ENCODE measurements around the gene ECI1.
A peak's percentile ranks its signal among the peaks of the same experiment; 100 is the strongest.

The ECI1 gene, protein sequence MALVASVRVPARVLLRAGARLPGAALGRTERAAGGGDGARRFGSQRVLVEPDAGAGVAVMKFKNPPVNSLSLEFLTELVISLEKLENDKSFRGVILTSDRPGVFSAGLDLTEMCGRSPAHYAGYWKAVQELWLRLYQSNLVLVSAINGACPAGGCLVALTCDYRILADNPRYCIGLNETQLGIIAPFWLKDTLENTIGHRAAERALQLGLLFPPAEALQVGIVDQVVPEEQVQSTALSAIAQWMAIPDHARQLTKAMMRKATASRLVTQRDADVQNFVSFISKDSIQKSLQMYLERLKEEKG

DNA sequence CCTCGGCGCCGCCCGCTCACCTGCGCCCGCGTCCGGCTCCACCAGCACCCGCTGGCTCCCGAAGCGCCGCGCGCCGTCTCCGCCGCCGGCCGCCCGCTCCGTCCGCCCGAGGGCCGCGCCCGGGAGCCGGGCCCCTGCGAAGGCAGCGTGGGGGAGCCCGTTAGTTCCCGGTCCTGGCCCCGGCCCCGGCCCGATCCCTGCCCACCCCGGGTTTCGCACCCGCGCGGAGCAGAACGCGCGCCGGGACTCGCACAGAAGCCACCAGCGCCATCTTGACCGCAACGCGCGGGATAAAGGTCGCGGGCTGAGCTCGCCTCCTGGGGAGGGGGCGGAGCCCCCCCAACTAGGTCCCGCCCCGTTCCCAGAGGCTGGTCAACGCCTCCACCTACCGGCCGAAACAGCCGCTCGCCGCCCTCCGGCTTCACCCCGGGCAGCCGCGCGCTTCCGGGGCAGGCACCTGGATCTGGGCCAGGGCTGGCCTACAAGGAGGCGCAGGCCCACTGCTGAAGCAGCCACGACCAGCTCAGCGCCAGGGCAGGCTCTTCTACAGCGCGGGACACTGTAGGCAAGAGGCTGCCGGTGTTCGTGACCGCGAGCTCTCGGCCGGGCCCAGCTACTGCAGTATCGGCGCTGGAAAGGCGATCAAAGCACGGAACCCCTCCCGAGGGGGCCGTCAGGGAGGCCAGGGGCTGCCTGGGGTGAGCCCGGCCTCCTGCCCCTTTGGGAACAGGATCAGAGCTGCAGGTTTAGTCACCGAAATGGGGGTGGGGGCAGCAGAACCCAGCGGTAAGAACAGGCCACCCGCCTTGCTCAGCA lies at the start of gene ECI1:
Gene ECI1 (minus strand): TSS at position 292 of the 816 bp plus-strand sequence. CDS start 21 bp downstream, at position 271.
- DNase-seq (ENCODE audit: low read depth in 1 of 2, low spot score in 1 of 2) = peak; percentile 60 to 68

- no peak for DNase-seq (ENCODE audit: low read depth in 1 of 2, low spot score in 1 of 2)
Measured at GRCh38 chr16:2299915-2300192, 48.5 kb upstream of the ECI1 start.

DNA sequence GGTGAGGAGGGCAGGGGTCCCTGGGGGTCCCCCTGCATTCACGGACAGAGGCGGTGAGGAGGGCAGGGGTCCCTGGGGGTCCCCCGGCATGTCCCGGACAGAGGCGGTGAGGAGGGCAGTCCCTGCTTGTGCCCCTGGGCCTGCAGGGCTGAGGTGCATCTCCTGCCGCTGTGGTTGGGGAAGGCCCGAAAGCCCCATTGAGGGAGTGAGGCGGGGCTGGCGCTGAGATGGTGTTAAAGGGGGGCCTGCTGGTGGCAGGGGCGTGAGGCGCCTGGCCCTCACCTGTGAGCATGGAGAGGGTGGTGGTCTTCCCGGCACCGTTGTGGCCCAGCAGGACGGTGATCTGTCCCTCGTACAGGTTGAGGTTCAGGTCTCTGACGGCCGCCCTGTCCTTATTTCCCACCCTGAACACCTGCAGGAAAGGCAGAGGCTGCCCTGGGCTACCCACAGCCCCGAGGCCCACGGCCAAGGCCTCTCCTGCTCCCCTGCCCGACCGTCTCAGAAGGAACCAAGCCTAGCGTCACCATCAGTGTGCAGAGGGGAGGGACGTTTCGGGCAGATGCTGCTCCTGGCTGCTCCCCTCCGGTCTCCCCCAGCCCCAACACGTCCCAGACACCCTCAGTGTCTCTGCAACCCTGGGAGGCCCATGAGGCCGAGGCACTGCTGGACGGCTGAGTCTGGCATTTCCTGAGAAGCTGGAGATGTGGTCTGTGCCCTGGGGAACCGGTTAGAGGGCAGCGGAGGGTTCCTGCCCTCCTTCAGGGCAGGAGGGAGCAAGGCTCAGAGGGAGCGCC lies 47.9 kb upstream of the ECI1 start:
- no peak for DNase-seq (ENCODE audit: low read depth in 1 of 2, low spot score in 1 of 2)

- DNase-seq (ENCODE audit: low read depth in 1 of 2, low spot score in 1 of 2) = no peak
Measured at GRCh38 chr16:2298621-2299020, 47.2 kb upstream of the ECI1 start.

- no peak for DNase-seq (ENCODE audit: low read depth in 1 of 2, low spot score in 1 of 2)
Measured at GRCh38 chr16:2297506-2297860, 46.1 kb upstream of the ECI1 start.

GRCh38 chr16:2296661-2297505 lies 45.5 kb upstream of the ECI1 start:
- DNase-seq (ENCODE audit: low read depth in 1 of 2, low spot score in 1 of 2) = no peak

DNA sequence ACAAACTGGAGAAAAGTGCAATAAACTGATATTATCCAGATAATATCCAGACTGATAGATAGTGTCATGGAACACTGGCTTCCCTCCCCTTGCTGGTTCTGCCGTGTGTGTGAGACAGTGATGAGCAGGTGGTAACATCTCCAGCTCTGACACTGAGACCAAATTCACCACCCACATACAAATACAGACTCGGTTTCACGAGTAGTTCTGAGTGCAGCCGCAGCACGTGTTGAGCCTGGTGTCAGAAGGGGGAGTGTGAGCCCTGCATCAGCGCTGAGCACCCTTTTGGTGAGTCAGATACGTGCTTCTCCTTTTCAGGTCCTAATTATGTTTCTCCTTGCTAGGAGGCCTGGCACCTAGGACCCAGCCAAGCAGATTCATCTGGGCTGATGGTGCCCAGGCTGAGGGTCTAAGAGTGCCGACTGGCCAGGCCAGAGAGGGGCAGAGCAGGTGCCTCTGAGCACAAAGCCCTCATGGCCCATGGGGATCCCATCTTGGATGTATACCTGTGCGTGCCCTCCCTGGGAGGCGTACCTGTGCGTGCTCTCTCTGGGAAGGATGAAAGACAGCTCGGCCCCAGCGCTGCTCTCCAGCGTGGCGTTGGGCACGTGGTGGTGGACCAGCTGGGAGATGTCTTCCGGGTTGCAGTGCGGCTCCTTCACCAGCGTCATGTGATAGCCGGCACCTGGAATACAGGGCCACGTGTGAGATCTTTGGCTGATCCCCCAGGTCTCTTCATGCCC lies 43.8 kb upstream of the ECI1 start:
- DNase-seq (ENCODE audit: low read depth in 1 of 2, low spot score in 1 of 2) = no peak

DNA sequence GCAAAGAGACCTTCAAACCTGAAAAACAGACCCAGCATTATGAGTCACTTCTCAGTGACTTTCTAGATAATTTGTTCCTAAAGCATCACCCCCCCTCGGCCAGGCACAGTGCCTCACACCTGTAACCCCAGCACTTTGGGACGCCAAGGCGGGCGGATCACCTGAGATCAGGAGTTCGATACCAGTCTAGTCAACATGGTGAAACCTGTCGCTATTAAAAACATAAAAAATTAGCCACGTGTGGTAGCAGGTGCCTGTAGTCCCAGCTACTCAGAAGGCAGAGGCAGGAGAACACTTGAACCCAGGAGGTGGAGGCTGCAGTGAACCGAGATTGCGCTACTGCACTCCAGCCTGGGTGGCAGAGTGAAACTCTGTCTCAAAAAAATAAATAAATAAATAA lies 40.8 kb upstream of the ECI1 start:
- DNase-seq (ENCODE audit: low read depth in 1 of 2, low spot score in 1 of 2) = no peak

DNA sequence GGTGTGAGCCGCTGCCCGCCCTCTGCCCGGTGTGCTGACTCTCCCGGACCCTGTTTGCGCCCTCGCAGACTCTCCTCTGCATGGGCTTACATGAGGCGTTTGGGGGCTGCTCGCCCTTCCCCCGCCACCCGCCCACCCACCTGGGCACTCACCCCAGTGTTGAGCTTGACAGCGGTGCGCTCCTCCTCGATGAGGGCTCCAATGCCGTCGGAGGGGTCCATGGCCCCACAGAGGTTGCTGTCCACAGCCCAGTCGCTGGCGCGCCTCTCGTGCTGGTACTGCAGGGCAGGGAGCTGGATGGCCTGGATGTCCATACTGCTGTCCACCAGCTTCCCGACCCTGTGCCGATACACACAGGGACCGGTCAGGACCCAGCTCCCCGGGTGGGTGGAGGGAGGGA lies 37.9 kb upstream of the ECI1 start:
- DNase-seq (ENCODE audit: low read depth in 1 of 2, low spot score in 1 of 2) = no peak

DNA sequence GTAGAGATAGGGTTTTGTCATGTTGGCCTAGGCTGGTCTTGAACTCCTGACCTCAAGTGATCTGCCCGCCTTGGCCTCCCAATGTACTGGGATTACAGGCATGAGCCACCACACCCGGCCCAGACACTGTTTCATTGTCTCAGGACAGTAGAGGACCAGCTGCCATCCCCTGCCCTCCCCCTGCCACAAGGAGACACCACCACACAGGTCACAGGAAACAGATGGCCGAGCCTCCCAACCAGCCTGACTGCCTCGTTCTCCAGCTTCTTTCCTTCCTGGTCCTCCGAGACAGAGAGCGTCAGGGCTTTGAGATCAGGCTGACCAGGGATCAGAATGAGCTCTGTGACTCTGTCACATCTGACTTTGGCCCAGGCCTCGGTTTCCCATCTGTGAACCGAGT lies 37.3 kb upstream of the ECI1 start:
- no peak for DNase-seq (ENCODE audit: low read depth in 1 of 2, low spot score in 1 of 2)

GRCh38 chr16:2287916-2288547 lies 36.6 kb upstream of the ECI1 start:
- no peak for DNase-seq (ENCODE audit: low read depth in 1 of 2, low spot score in 1 of 2)

GRCh38 chr16:2286550-2286949 lies 35.2 kb upstream of the ECI1 start:
- DNase-seq (ENCODE audit: low read depth in 1 of 2, low spot score in 1 of 2) = no peak

DNA sequence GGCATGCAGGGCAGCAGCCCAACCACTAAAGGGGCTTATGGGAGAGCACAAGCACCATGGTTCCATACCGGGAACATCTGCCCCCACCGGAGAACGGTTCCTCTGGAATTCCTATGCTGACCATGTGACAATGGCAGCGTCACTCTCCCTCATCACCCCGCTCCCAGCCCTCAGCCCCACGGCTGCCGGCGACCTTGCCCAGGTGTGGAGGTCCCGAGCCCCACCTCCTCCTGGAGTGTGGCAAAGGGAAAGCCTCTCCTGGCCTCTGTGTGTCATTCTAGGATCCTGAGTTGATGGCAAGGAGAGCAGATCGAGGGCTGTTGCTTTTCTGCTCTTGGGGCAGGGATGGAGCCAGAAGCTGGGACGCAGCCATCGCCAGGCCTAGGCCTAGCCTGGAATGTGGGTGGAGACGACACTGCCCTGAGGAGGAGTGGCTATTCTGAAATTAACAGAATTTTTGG lies 34.4 kb upstream of the ECI1 start:
- no peak for DNase-seq (ENCODE audit: low read depth in 1 of 2, low spot score in 1 of 2)

DNA sequence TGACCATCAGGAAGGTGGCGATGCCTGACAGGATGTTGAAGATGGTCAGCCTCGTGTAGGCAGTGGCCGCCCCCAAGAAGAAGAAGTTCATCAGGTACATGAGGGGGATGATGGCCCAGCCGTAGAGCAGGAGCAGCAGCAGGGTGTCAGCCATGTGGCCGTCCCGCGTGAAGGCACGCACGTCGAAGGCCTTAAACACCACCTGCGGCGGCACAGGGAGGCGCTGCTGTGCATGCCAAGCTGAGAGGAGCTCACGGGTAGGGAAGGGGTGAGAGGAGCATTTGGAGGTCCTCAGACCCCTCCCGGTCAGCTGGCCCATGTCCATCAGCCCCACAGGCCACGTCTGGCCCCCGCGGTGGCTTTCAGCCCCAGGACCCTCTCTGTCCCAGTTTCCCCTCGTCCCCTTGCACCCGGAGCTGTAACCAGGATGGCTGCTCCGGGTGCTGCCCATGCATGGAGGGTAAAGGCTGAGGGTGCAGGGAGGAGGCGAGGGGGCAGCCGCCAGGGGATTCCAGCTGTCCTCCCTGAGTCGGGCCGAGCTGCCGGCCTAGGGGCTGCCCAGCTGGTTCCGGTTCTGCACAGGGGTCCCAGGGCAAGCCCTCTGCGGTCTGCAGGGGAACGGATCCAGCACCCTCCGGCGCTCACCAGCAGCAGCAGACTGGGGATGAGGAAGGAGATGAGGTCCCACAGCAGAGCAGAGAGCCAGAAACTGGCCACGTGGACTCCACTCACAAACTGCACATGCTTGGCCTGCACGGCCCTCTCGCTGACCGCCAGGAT lies 33.6 kb upstream of the ECI1 start:
- DNase-seq (ENCODE audit: low read depth in 1 of 2, low spot score in 1 of 2) = no peak

- no peak for DNase-seq (ENCODE audit: low read depth in 1 of 2, low spot score in 1 of 2)
Measured at GRCh38 chr16:2284001-2284770, 32.8 kb upstream of the ECI1 start.

- DNase-seq (ENCODE audit: low read depth in 1 of 2, low spot score in 1 of 2) = no peak
Measured at GRCh38 chr16:2282866-2283555, 31.6 kb upstream of the ECI1 start.

DNA sequence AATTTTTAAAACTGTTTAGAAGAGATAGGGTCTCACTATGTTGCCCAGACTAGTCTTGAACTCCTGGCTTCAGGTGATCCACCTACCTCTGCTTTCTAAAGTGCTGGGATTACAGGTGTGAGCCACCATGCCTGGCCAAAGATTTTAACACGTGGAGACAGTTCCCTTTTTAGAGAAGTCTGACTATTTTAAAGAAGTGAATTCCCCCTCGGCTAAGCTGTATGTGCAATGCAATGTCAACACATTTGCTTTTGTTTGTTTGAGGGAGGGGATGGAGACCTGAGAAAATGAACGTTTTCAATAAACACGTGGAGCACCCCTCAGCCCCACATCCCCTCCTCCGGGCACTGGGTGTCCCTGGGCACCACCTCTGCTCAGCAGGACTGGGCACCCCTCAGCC lies 30.9 kb upstream of the ECI1 start:
- no peak for DNase-seq (ENCODE audit: low read depth in 1 of 2, low spot score in 1 of 2)
